HepG2 (cell line): ENCODE results near the gene ZBTB37. TPM values are rescaled to one million over a fixed set of nuclear protein-coding genes. Genes with fewer than 3 reads are reported as not detected.

Experiments used
- ATAC-seq: fragments of 200-7000 bp; cut with Tn5 transposase; 3 replicates; pipeline ENCODE4 v1.9.1; 2020; ENCODE audit warnings: mild to moderate bottlenecking, moderate library complexity
- BruUV-seq: library from RNA; stranded (reverse); fragments of 400-500 nt; replicated peaks from 2 replicates; lab custom pipeline; 2021; lab: Mats Ljungman, UMichigan
- CTCF ChIA-PET: fragments of 300-600 bp; formaldehyde crosslinking; extraction: SDS; loops from one replicate; lab custom pipeline; 2021; ENCODE audit warnings: low total read pairs, inconsistent platforms, low intra/inter-chr PET ratio; lab: Yijun Ruan, JAX
- POLR2A ChIA-PET: fragments of 350-600 bp; sonication (Branson Sonifier 250); formaldehyde crosslinking; loops from one replicate; lab custom pipeline; 2020; ENCODE audit warnings: antibody characterized with exemption, inconsistent platforms; lab: Yijun Ruan, JAX
- DNase-seq: peaks from one replicate; pipeline ENCODE4 v3.0.0-alpha.2; 2015; ENCODE audit warnings: low spot score
- FAIRE-seq: peaks from 3 replicates; lab custom pipeline; 2011; peaks lifted over from hg19 to GRCh38; lab: Jason Lieb, UNC
- H2AFZ ChIP-seq: one replicate; pipeline ENCODE4 v1.6.1; 2011; ENCODE audit warnings: low read length, inconsistent platforms
- H3K27ac ChIP-seq: fragments of 300-600 bp; 3 replicates; pipeline ENCODE4 v1.8.0; 2011; ENCODE audit warnings: mixed run types, mild to moderate bottlenecking, mixed read lengths, low read length, inconsistent platforms; ENCODE audit not compliant: insufficient read depth; ENCODE audit errors: extremely low read length
- H3K27me3 ChIP-seq, 2 experiments: fragments of 200-600 bp in 1 of 2; 2 replicates in 1 of 2; 3 replicates in 1 of 2; pipeline versions ENCODE4 v1.6.0 to v1.8.0; 2011; ENCODE audit warnings: low read length in 2 of 2, mild to moderate bottlenecking in 2 of 2, moderate library complexity in 2 of 2, inconsistent platforms in 1 of 2; ENCODE audit not compliant: insufficient read depth in 2 of 2, control insufficient read depth in 1 of 2
- H3K36me3 ChIP-seq, 2 experiments: fragments of 200-600 bp in 1 of 2; replicated peaks in 1 of 2; 2 replicates in 1 of 2; 3 replicates in 1 of 2; pipeline versions ENCODE4 v1.5.1 to v1.8.0; 2011; ENCODE audit warnings: low read length in 2 of 2, inconsistent platforms in 1 of 2; ENCODE audit not compliant: insufficient read depth in 2 of 2, control insufficient read depth in 1 of 2
- H3K4me1 ChIP-seq: 2 replicates; pipeline ENCODE4 v1.5.1; 2012; ENCODE audit warnings: low read length, inconsistent platforms; ENCODE audit not compliant: insufficient read depth
- H3K4me2 ChIP-seq: 2 replicates; pipeline ENCODE4 v1.6.0; 2011; ENCODE audit warnings: low read depth, low read length, inconsistent platforms
- H3K4me3 ChIP-seq, 3 experiments: fragments of 200-600 bp in 1 of 3; sonication (generic), shearing (Covaris generic) in 1 of 3; replicated peaks in 1 of 3; 2 replicates each; pipeline ENCODE4 v1.5.1; 2011 to 2016; ENCODE audit warnings: low read length in 3 of 3, inconsistent platforms in 2 of 3, low read depth in 2 of 3, mild to moderate bottlenecking in 2 of 3, control low read depth in 1 of 3, mixed read lengths in 1 of 3; ENCODE audit not compliant: insufficient read depth in 1 of 3
- H3K79me2 ChIP-seq: one replicate; pipeline ENCODE4 v1.6.1; 2011; ENCODE audit warnings: low read length, inconsistent platforms; ENCODE audit not compliant: insufficient read depth
- H3K9ac ChIP-seq: 2 replicates; pipeline ENCODE4 v1.6.0; 2011; ENCODE audit warnings: mild to moderate bottlenecking, low read depth, low read length, inconsistent platforms; ENCODE audit not compliant: insufficient read depth
- H3K9me3 ChIP-seq: 2 replicates; pipeline ENCODE4 v1.5.1; 2012; ENCODE audit warnings: mild to moderate bottlenecking, low read length
- H4K20me1 ChIP-seq: 2 replicates; pipeline ENCODE4 v1.6.0; 2011; ENCODE audit warnings: inconsistent platforms, mild to moderate bottlenecking, low read length, moderate library complexity; ENCODE audit not compliant: insufficient read depth
- ELF1 ChIP-seq: sonication (generic); formaldehyde crosslinking; IDR thresholded peaks from 2 replicates; pipeline ENCODE4 v1.4.0; 2020; ENCODE audit warnings: missing genetic modification reagents
- HNF4A ChIP-seq: sonication (generic); formaldehyde crosslinking; IDR thresholded peaks from 2 replicates; pipeline ENCODE4 v1.4.0; 2020; ENCODE audit warnings: missing genetic modification reagents
- HNF4G ChIP-seq, 2 experiments: sonication (generic) in 1 of 2; formaldehyde crosslinking in 1 of 2; IDR thresholded peaks; 2 replicates each; pipeline versions ENCODE4 v1.4.0 to v1.6.1; 2011 to 2020; ENCODE audit warnings: borderline replicate concordance in 2 of 2, low read depth in 2 of 2, mild to moderate bottlenecking in 2 of 2, low read length in 1 of 2, missing genetic modification reagents in 1 of 2, moderate library complexity in 1 of 2
- SNAI1 ChIP-seq: sonication (generic); formaldehyde crosslinking; IDR thresholded peaks from 2 replicates; pipeline ENCODE4 v1.5.0; 2020; ENCODE audit warnings: mild to moderate bottlenecking, missing genetic modification reagents, borderline replicate concordance
- XRCC5 ChIP-seq: fragments of 200-400 bp; formaldehyde crosslinking; optimal IDR thresholded peaks from 2 replicates; pipeline ENCODE3; 2017; ENCODE audit warnings: mild to moderate bottlenecking, low read length
- WGBS: methylation state at CpG from one replicate; pipeline ENCODE4 v1.1.6; 2017; ENCODE audit warnings: low lambda C conversion rate; 5-methylcytosine and 5-hydroxymethylcytosine counted together
- in situ Hi-C: cut with HindIII; loops from 2 replicates; pipeline ENCODE4 v1.10.0; 2017; ENCODE audit warnings: low pct_unique_long_range_greater_than_20kb; ENCODE audit not compliant: extremely low pct_ligation_motif_present
- intact Hi-C: fragments of 100-400 bp; cut with micrococcal nuclease; formaldehyde crosslinking; loops from one replicate; pipeline ENCODE4 v1.10.0; 2022; ENCODE audit not compliant: unreplicated experiment
- polyA plus RNA-seq, 8 experiments: library from polyadenylated mRNA; depleted of rRNA in 3 of 8; stranded (reverse) in 7 of 8; unstranded in 1 of 8; fragments of >200 nt; fragmentation: Illumina TruSeq in 4 of 8; extraction: Trizol in 4 of 8; gene quantifications; 2 replicates each; pipeline versions ENCODE4 v1.2.1 to v1.2.3, GENCODE V29; 2011 to 2016; ENCODE audit warnings: low read depth in 4 of 8, missing spikeins in 1 of 8, mixed read lengths in 1 of 8; ENCODE audit not compliant: insufficient read depth in 1 of 8
- total RNA-seq, 5 experiments: library from RNA; depleted of rRNA; stranded (reverse); fragments of >200 nt; fragmentation: Illumina TruSeq; extraction: Trizol; gene quantifications; 2 replicates each; pipeline ENCODE4 v1.2.3, GENCODE V29; 2016; ENCODE audit warnings: low read depth in 1 of 5
- TF ChIP-seq, protein P1 (sequence below): sonication (generic); formaldehyde crosslinking; IDR thresholded peaks from 2 replicates; pipeline ENCODE4 v1.5.1; 2020; ENCODE audit warnings: mild to moderate bottlenecking, missing genetic modification reagents
- TF ChIP-seq, protein P2 (sequence below), 2 experiments: IDR thresholded peaks; 2 replicates each; pipeline ENCODE4 v1.6.1; 2011 to 2012; ENCODE audit warnings: low read length in 2 of 2, borderline replicate concordance in 1 of 2, low read depth in 1 of 2, mild to moderate bottlenecking in 1 of 2, moderate library complexity in 1 of 2
- TF ChIP-seq, protein P3 (sequence below), 2 experiments: sonication (generic) in 1 of 2; formaldehyde crosslinking in 1 of 2; IDR thresholded peaks; 2 replicates each; pipeline versions ENCODE4 v1.4.0 to v1.6.1; 2018 to 2020; ENCODE audit warnings: missing genetic modification reagents in 2 of 2, borderline replicate concordance in 1 of 2, low read depth in 1 of 2, mild to moderate bottlenecking in 1 of 2, missing biosample characterization in 1 of 2

The ZBTB37 gene
- total and polyA plus RNA-seq, 2 of the 13 experiments (the other 11 are each of a cell fraction or from before 2014, with no cell fraction given): 2.6 to 7.7 TPM

DNA sequence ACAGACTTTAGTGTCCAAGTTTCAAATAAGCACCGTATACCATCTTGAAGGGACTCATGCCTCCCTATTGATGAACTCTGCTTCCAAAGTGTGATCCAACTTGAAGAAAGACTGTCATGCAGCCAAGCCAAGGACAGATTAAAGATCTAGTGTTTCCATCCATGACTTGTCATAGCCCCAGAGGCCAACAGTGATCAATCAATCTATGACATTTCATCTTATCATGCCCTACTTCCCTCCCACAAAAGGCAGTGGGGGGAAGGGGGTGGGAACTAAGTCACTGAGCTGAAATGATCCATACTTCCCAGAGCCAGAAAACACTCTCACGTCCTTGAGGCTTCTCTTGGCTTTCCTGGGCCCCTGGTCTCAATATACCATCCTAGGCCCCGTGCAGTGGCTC is 44.9 kb downstream of the ZBTB37 start (continued):
- TF ChIP-seq, protein P1, sequence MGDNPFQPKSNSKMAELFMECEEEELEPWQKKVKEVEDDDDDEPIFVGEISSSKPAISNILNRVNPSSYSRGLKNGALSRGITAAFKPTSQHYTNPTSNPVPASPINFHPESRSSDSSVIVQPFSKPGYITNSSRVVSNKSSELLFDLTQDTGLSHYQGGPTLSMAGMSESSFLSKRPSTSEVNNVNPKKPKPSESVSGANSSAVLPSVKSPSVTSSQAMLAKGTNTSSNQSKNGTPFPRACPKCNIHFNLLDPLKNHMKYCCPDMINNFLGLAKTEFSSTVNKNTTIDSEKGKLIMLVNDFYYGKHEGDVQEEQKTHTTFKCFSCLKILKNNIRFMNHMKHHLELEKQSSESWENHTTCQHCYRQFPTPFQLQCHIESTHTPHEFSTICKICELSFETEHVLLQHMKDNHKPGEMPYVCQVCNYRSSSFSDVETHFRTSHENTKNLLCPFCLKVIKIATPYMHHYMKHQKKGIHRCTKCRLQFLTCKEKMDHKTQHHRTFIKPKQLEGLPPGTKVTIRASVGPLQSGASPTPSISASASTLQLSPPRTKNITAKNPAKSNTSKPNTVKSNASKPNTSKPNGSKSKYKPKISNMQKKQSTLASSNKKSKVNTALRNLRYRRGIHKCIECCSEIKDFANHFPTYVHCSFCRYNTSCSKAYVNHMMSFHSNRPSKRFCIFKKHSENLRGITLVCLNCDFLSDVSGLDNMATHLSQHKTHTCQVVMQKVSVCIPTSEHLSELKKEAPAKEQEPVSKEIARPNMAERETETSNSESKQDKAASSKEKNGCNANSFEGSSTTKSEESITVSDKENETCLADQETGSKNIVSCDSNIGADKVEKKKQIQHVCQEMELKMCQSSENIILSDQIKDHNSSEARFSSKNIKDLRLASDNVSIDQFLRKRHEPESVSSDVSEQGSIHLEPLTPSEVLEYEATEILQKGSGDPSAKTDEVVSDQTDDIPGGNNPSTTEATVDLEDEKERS (CRISPR knock-in tag): no peak

DNA sequence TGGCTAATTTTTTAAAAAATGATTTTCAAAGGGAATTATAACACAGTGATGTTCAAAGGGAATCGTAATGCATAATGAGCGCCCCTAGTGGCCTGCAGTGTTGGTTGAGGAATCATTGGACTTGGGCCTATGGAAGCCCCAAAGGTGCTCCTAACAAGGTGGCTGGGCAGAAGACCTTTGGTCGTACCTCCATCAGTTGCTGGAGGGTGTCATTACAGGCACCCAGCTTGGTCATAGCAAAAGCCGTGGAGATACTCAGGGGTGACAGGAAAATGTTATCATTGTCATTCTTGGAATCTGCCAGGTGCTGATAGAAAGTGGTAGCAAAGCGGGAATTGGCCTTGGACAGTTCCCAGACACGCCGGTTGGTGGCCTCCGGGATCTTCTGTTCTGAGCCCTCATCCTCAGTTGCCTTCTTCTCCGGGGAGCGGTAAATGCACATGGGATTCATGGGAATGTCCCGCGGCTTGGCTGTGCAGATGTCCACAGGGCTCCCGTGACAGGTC is 46.2 kb downstream of the ZBTB37 start:
- peak; percentile 59 for FAIRE-seq
- H3K27ac ChIP-seq: peak overlapping the region; percentile 17
- H3K9me3 ChIP-seq: no peaks in the 10 kb centered on the region
- peak; percentile 44 for DNase-seq
- H3K27me3 ChIP-seq: no peaks in the 10 kb centered on the region
- peaks cover 0 to 6% of the 10 kb centered on the region in 2 experiments; a peak in 1 of 5 replicates for H3K36me3 ChIP-seq
- peaks cover 36% of the 10 kb centered on the region for H3K4me1 ChIP-seq
- H3K4me3 ChIP-seq: no peak overlapping the region
- H3K4me2 ChIP-seq: no peak overlapping the region
- CTCF ChIA-PET: no interaction called here
- no peak overlapping the region for H3K9ac ChIP-seq
- in situ Hi-C loops: no loop called here
- H3K79me2 ChIP-seq: peaks cover 2% of the 10 kb centered on the region
- WGBS: 81% methylated on average over 11 of the region's 13 CpGs
- no peaks in the 10 kb centered on the region for H4K20me1 ChIP-seq
- ATAC-seq: peak; percentile 19; the same call in 2 of the 3 replicates
- H2AFZ ChIP-seq: no peak overlapping the region
- no TSS peak for BruUV-seq
- POLR2A ChIA-PET: no interaction called here
- intact Hi-C loops: no loop called here
- TF ChIP-seq ELF1 (CRISPR knock-in tag): no peak
- peak; percentile 56 for TF ChIP-seq HNF4G (IDR thresholded peaks at IDR 0.05; ENCODE audit: borderline replicate concordance, low read depth, low read length)
- no peak for TF ChIP-seq HNF4G (CRISPR knock-in tag; IDR thresholded peaks at IDR 0.05; ENCODE audit: borderline replicate concordance, low read depth)
- TF ChIP-seq, protein P2, sequence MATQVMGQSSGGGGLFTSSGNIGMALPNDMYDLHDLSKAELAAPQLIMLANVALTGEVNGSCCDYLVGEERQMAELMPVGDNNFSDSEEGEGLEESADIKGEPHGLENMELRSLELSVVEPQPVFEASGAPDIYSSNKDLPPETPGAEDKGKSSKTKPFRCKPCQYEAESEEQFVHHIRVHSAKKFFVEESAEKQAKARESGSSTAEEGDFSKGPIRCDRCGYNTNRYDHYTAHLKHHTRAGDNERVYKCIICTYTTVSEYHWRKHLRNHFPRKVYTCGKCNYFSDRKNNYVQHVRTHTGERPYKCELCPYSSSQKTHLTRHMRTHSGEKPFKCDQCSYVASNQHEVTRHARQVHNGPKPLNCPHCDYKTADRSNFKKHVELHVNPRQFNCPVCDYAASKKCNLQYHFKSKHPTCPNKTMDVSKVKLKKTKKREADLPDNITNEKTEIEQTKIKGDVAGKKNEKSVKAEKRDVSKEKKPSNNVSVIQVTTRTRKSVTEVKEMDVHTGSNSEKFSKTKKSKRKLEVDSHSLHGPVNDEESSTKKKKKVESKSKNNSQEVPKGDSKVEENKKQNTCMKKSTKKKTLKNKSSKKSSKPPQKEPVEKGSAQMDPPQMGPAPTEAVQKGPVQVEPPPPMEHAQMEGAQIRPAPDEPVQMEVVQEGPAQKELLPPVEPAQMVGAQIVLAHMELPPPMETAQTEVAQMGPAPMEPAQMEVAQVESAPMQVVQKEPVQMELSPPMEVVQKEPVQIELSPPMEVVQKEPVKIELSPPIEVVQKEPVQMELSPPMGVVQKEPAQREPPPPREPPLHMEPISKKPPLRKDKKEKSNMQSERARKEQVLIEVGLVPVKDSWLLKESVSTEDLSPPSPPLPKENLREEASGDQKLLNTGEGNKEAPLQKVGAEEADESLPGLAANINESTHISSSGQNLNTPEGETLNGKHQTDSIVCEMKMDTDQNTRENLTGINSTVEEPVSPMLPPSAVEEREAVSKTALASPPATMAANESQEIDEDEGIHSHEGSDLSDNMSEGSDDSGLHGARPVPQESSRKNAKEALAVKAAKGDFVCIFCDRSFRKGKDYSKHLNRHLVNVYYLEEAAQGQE (IDR thresholded peaks at IDR 0.05; ENCODE audit: borderline replicate concordance in 1 of 2, low read depth in 1 of 2, low read length in 2 of 2): peak in 1 of 2 experiments; percentile 40; a peak in 1 of 4 replicates
- TF ChIP-seq SNAI1 (CRISPR knock-in tag): no peak
- TF ChIP-seq, protein P3, sequence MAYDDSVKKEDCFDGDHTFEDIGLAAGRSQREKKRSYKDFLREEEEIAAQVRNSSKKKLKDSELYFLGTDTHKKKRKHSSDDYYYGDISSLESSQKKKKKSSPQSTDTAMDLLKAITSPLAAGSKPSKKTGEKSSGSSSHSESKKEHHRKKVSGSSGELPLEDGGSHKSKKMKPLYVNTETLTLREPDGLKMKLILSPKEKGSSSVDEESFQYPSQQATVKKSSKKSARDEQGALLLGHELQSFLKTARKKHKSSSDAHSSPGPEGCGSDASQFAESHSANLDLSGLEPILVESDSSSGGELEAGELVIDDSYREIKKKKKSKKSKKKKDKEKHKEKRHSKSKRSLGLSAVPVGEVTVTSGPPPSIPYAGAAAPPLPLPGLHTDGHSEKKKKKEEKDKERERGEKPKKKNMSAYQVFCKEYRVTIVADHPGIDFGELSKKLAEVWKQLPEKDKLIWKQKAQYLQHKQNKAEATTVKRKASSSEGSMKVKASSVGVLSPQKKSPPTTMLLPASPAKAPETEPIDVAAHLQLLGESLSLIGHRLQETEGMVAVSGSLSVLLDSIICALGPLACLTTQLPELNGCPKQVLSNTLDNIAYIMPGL (CRISPR knock-in tag; IDR thresholded peaks at IDR 0.05; ENCODE audit: borderline replicate concordance in 1 of 2, low read depth in 1 of 2): peak in 1 of 2 experiments; percentile 25; a peak in 1 of 4 replicates
- peak; percentile 25 for TF ChIP-seq XRCC5
- peak; percentile 37 for TF ChIP-seq HNF4A (CRISPR knock-in tag)
